Measurements from ENCODE around the gene NAA20. TPM values are rescaled to one million over a fixed set of nuclear protein-coding genes. Genes with fewer than 3 reads are reported as not detected.
A peak's percentile ranks its signal among the peaks of the same experiment; 100 is the strongest.

NAA20 gene
- total RNA-seq, 6 donors from 2014 or later: 17.8 to 56.5 (median 49.4) TPM

DNA sequence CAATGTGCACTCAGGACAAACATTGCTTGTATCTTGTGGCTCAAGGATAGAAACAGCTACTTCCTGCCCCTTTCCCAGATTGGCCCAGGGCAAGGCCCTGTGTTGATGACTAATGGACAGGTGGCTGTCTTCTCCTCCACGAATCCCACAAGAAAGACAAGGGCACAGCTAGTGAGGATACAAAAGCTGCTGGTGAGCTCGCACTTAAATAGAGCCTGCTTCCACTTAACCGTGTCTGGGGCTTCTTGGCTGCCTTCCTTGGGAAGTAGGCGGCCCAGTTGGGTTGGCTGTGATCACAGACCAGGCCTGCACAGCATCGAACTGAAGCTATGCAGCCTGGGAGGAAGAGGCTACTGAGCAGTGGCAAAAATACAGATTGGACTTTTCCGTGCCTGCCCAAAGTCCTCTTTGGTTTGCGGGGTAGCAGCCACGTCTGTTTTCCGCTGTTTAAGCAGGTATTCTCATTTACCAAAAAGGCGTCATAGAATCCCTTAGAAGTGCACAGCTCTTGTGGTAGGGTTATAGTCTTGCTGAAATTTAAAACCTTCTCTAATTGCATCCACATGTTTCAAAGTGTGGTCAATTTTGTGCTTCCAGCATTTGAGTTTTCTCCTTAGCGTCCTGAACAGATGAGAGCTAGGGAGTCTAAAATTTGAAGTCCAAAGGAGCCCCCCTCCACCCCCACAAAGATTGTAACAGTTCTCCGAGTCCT lies 23.0 kb upstream of the NAA20 start:
- peaks cover 5 to 80% (median 32%) of the 10 kb centered on the region in 4 donors for H3K36me3 ChIP-seq
- no peaks in the 10 kb centered on the region for H3K9me3 ChIP-seq
- WGBS, 2 donors: 67 to 74% methylated on average over 8 to 12 of the region's 12 CpGs
- DNase-seq: no peak
- peak overlapping the region; percentile 57 to 84 (median 70) for H3K27ac ChIP-seq
- no peak overlapping the region for H3K4me3 ChIP-seq
- H3K27me3 ChIP-seq: no peaks in the 10 kb centered on the region
- H3K4me1 ChIP-seq: peaks cover 41 to 72% (median 63%) of the 10 kb centered on the region in 4 donors
- TF ChIP-seq EP300 (IDR thresholded peaks at IDR 0.05) (no peak), POLR2AphosphoS5 (IDR thresholded peaks at IDR 0.05) (peak in 1 of 2 donors; percentile 48)
- ATAC-seq (ENCODE audit: low FRiP score in 2 of 2): peak in 1 of 2 donors; percentile 53

DNA sequence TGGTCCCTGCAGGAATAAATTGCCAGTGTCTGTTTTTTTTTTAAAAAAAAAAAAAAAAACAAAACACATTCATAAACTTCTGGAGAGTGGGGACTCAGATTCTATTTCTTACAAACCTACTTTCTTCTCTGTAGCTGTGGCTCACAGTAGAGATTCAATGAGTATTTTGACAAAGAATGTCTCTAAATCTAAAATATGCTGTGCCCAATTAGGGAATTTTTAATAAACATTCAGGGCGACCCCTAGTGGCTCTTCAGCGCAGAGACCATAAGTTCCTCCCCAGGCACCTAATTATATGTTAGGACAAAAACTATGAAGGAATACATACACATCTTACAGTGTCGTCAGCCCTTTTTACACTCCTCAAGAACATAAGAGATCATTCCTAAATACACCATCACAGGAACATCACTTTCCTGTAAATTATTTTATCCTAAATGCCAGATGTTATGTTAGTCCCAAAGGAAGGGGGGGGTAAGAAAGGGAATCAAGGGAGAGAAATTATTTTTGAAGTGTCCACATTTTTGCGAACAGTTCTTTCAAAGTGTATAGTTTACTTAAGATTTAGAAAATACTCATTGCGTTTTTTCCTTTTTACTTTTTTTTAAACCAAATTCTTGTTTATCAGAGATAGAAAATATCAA lies 21.8 kb upstream of the NAA20 start:
- peaks cover 45 to 83% (median 63%) of the 10 kb centered on the region in 4 donors for H3K4me1 ChIP-seq
- peak; percentile 44 to 67 for ATAC-seq (ENCODE audit: low FRiP score in 2 of 2)
- no peak overlapping the region for H3K4me3 ChIP-seq
- H3K9me3 ChIP-seq: no peaks in the 10 kb centered on the region
- H3K27ac ChIP-seq: peak overlapping the region in 2 of 4 donors; percentile 77 to 84
- TF ChIP-seq POLR2A (IDR thresholded peaks at IDR 0.05): no peak
- peak; percentile 57 to 81 (median 70) for TF ChIP-seq CTCF (IDR thresholded peaks at IDR 0.05)
- peak in 1 of 2 donors; percentile 12 for TF ChIP-seq POLR2AphosphoS5 (IDR thresholded peaks at IDR 0.05)
- peaks cover 10 to 83% (median 33%) of the 10 kb centered on the region in 4 donors for H3K36me3 ChIP-seq
- WGBS, 2 donors: 26 to 28% methylated on average over 5 of the region's 5 CpGs
- DNase-seq: no peak
- H3K27me3 ChIP-seq: no peaks in the 10 kb centered on the region

DNA sequence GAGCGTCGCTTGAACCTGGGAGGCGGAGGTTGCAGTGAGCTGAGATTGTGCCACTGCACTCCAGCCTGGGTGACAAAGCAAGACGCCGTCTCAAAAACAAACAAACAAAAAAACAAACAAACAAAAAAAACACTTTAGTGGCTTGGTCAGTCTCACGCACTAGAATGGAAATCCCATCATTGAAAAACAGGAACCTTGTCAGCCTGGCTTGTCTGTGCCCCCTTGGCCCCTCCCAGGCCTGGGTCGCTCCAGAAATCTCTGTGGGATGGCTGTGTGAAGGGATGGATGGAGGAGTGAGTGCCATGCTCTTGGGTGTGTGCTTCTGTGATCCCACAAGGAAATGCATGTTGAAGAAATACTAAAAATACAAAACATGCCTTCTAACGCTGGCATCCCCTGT lies 20.9 kb upstream of the NAA20 start:
- no peaks in the 10 kb centered on the region for H3K27me3 ChIP-seq
- TF ChIP-seq EP300 (IDR thresholded peaks at IDR 0.05): no peak
- H3K4me3 ChIP-seq: no peak overlapping the region
- WGBS, 2 donors: 80% methylated on average over 8 of the region's 8 CpGs
- peak overlapping the region in 3 of 4 donors; percentile 35 to 77 (median 73) for H3K27ac ChIP-seq
- H3K9me3 ChIP-seq: no peaks in the 10 kb centered on the region
- no peak for DNase-seq
- peaks cover 45 to 86% (median 58%) of the 10 kb centered on the region in 4 donors for H3K4me1 ChIP-seq
- peaks cover 15 to 86% (median 37%) of the 10 kb centered on the region in 4 donors for H3K36me3 ChIP-seq
- ATAC-seq (ENCODE audit: low FRiP score in 2 of 2): no peak

DNA sequence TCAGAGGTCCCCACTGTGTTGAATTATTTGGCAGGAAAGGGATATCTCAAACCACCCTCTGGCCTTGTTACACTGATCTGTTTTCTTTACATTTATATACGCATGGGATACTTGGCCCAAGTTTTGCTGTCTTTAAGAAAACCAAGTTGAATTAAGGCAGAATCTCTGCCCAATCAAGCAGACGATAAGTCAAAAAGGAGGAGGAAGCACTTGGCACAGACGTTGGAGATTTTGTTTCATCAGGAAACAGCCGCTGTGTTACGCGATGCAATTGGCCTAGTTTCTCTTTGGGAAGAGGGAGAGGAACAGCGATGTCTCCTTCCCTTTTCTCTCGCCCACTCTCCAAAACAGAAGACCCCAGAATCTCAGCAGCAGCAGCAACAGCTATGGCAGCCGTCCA lies 20.2 kb upstream of the NAA20 start:
- DNase-seq: peak in 1 of 2 donors; percentile 44
- no peak for ATAC-seq (ENCODE audit: low FRiP score in 2 of 2)
- Histone ChIP-seq H3K9me3 (no peaks in the 10 kb centered on the region), H3K4me1 (peaks cover 41 to 79% (median 52%) of the 10 kb centered on the region in 4 donors), H3K4me3 (no peak overlapping the region), H3K36me3 (peaks cover 15 to 92% (median 35%) of the 10 kb centered on the region in 4 donors), H3K27me3 (no peaks in the 10 kb centered on the region), H3K27ac (peak overlapping the region; percentile 13 to 77 (median 54))
- 24 to 30% methylated on average over 8 to 9 of the region's 9 CpGs for WGBS, 2 donors
- TF ChIP-seq POLR2A (IDR thresholded peaks at IDR 0.05) (no peak), EP300 (IDR thresholded peaks at IDR 0.05) (no peak), POLR2AphosphoS5 (IDR thresholded peaks at IDR 0.05) (no peak), CTCF (IDR thresholded peaks at IDR 0.05) (no peak)

- H3K4me1 ChIP-seq: peaks cover 46 to 78% (median 50%) of the 10 kb centered on the region in 4 donors
- WGBS, 2 donors: 83 to 85% methylated on average over 7 of the region's 7 CpGs
- H3K9me3 ChIP-seq: no peaks in the 10 kb centered on the region
- ATAC-seq (ENCODE audit: low FRiP score in 2 of 2) (no peak), DNase-seq (no peak)
- TF ChIP-seq POLR2A (IDR thresholded peaks at IDR 0.05): no peak
- no peak for TF ChIP-seq POLR2AphosphoS5 (IDR thresholded peaks at IDR 0.05)
- no peak for TF ChIP-seq CTCF (IDR thresholded peaks at IDR 0.05)
- TF ChIP-seq EP300 (IDR thresholded peaks at IDR 0.05): no peak
- no peak overlapping the region for H3K4me3 ChIP-seq
- H3K36me3 ChIP-seq: peaks cover 15 to 79% (median 34%) of the 10 kb centered on the region in 4 donors
- no peaks in the 10 kb centered on the region for H3K27me3 ChIP-seq
- peak overlapping the region in 2 of 4 donors; percentile 18 to 31 for H3K27ac ChIP-seq
Observed at GRCh38 chr20:19998990-19999705, 18.0 kb upstream of the NAA20 start.

All from upper lobe of left lung (tissue), 6 donors.